Dedifferentiated amniotic fluid mesenchymal stem cell (primary cell): ENCODE measurements around the gene AKR1C4.
"Not testable (repeated sequence)": the region's sequence is repeated elsewhere in the genome, so short reads cannot be mapped to it uniquely, and the experiment has no call there.

ENCODE experiments used
- DNase-seq: peaks from one replicate; pipeline ENCODE4 v3.0.0-alpha.2; 2016; ENCODE audit errors: extremely low spot score

Gene AKR1C4

DNA sequence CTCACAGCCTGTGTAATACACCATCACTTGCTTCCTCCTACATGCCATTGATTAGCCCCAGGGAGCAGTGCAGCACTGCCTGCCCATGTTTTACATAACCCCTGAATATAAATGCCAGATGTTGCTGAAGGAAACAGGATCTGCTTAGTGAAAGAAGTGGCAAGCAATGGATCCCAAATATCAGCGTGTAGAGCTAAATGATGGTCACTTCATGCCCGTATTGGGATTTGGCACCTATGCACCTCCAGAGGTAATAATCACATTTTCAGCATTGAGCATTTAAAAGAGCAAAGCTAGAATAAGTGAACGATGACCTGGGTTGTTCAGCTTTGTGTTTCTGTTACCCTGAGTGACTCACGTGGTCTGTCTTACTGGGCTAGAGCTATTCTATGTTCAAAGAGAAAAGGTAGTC is at the start of gene AKR1C4:
TSS of gene AKR1C4 (plus strand) at position 136 of the 412 bp plus-strand sequence. CDS start at position 167, 31 bp downstream.
- no peak for DNase-seq

DNA sequence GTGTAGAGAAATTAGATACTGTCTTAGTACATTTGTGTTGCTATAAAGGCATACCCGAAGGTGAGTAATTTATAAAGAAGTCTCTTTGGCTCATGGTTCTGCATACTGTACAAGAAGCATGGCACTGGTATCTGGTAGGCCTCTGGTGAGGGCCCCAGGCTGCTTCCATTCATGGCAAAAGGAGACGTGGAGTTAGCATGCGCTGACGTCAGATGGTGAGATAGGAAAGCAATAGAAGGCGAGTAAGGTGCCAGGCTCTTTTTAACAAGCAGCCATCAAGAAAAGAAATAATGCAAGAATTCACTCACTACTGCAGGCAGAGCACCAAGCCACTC is 49.8 kb upstream of the AKR1C4 start:
- DNase-seq = no peak

DNA sequence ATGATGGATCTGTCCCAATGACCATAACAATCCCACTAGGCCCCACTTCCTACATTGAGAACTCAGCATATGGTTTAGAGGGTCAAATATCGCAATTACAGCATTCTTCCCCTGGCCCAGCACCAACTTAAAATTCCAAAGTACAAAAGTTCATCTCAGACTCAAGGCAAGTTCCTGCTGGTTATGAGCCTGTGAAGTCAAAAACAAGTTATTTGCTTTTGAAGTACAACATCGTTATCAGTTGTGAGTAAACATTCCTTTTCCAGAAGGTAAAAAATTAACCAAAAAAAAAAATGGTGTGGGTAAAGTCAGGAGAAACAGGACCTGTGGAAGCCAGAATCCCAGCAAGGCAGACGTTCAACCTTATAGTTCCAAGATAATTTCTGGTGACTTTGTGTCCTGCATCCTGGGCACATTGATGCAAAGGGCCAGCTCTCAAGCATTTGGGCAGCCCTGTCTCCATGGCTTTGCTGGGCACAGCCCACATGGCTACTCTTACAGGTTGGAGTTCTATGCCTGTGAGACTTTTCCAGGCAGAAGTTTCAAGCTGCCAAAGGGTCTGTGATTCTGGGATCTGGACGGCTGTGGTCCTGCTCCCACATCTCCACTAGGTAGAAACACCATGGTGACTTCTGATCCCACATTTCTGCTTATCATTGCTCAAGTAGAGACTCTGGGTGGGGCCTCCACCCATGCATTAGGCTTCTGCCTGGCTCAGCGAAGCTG is 49.2 kb upstream of the AKR1C4 start:
- DNase-seq = no peak

DNA sequence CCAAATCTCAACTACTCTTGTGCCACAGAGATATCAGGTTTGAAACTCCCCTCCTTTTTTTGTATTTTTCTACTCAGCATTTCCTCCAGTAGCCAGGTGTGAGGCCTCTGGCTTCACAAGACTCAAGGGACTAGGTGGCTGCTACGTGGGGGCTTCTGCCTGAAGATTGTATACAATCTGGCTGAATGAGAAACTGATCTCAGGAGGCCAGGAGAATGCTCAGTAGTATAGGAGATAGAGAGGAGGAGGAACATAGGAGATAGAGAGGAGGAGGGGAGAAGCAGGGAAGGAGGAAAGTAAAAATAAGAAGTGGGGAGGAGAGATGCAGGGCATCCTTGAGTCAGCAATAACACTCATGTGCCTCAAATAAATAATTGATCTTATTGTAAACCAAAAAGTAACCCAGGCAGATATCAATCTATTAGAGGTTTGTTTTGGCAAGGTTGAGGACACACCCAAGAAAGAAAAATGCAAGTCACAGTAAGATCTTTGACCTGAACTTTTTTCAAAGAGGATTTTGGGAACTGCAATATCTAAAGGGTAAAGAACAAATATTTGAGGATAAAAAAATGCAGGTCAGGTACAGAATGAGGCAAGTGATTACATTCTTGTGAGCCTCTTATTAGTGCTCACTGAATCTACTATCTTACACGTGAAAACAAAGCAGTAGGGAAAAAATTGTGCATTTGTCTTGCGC is 48.5 kb upstream of the AKR1C4 start:
- DNase-seq = no peak

DNA sequence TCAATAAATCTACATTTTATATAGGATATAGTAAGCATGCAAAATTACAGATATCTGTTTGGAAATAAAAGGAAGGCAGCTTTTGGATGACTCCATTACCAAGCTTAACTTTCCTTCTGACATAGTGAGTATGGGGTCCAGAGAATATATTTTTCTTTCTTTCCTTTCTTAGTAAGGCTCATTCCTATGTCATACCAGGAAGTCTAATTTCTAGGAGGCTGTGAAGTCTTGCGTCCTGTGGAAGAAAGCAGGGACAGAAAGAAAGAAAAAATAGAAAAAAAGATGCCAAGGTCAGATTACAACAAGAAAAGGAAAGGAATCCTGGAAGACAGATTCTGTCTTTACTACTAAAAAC is 48.0 kb upstream of the AKR1C4 start:
- no peak for DNase-seq

DNA sequence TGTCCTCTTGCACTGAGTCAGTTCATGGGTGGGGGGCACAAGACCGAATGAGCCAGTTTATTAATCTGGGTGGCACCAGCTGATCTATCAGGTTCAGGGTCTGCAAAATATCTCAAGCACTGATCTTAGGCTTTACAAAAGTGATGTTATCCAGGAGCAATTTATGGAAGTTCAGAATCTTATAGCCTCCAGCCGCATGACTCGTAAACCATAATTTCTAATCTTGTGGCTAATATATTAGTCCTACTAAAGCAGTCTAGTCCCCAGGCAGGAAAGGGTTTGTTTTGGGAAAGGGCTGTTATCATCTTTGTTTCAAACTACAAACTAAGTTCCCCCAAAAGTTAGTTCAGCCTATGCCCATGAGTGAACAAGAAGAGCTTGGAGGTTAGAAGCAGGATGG is 45.6 kb upstream of the AKR1C4 start:
- DNase-seq = no peak

DNA sequence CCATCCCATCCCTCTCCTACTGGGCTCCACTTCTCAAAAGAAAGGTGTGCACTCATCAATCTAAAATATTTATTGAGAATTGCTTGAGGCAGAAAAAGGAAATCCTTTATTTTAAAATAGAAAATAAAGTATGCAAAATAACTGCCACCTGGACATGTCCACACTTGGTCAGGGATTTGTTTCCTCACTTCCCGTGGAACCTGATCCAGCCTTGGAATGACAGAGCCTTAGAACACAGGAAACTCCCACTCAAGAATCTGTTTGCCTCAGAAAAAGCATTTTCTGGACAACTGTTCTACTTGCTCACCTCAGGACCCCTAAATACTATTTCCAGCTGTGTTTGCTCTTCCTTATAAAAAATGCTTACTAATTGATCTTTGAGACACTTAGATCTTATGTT is 40.7 kb upstream of the AKR1C4 start:
- no peak for DNase-seq

DNA sequence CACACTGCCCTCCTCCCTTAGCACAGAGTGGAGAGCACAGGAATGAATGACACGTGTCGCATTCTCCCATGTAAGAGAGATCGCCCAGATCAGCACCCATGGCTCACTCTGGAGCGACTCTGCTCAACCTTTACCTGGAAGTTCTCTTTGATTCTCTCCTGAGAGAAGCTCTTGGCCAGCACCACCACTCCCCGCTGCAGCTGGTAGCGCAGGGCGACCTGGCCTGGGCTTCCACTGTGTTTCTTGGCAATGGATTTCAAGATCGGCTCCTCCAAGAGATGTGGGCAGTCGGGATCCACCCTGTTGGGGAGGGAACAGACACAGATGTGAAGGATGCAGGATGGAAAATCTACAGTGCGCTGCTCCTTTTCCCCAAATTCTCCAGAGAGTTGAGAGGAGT is 39.1 kb upstream of the AKR1C4 start:
- no peak for DNase-seq

DNA sequence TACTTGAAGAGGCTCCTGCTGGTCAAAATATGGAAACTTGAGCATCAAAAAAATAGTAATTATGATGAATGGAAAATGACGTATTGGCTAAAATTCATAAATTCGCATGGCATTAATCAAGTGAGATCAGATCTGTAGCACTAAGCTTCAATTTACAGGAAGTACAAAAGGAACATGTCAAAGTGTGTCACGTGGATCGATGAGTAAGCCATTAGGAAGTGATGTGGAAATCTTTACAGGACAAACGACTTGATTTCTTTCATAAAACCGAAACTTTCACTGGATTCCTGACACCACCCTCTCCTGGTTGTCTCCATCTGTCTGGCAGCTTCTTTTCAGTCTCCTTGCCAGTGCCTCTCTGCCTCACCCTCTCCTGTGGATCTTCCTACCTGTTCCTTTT is 37.5 kb upstream of the AKR1C4 start:
- no peak for DNase-seq

DNA sequence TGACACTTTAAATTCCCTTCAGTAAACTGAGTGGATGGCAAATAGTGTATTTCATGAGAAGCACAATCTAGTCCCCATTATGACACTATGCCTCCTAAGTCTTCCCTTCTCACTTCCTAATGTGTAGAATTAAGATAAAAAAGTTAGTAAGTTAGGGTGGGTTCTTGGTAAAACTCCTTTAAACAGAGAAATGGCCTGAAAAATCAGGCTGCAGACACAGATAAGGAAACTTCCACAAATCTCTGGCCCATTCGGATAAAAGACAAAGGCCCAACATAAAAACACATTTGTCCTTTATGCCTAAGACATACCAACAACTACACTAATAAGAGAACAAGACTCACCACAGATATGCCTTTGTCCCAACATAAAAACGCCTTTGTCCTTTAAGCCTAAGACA is 33.1 kb upstream of the AKR1C4 start:
- DNase-seq = no peak

DNA sequence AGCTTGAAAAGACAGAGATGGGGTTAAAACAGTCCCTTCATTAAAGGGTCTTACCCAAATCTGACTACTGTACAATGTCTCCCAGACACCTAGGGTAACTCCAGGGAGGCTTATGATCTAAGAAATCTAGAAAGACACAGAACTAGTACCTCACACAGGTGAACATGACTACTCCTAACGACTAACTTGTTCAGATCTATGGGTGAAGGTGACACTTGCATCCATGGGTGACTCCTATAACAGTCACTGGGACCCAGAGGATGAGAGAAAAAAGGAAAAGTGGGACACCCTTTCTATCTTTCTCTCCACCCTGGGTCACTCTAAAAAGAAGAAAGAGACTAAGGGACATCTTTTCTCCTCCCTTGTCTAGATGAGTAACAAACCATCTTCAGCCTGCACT is 30.9 kb upstream of the AKR1C4 start:
- no peak for DNase-seq

DNA sequence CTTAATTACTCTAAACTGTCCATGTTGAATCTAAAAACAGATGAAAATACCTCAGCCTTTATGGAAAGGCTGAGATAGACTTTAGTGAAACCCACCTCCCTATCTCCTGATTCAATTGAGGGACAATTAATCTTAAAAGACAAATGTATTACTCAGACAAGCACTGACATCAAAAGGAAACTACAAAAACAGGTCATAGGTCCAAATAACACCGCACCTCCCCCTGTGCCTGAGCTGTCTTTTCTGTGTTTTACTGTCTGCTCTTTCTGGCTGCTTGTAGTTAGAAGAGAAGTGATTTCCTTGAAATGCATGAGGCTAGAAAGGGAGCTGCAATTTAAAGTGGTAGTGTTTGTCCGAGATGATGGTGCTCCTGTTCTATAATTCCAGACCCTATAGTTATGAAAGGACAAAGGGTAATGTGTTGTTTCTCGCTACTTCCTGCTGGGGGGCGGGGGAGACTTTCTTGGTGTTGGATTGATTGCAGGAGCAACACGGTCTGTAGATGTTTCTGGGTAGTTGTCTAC is 27.7 kb upstream of the AKR1C4 start:
- DNase-seq = no peak

DNA sequence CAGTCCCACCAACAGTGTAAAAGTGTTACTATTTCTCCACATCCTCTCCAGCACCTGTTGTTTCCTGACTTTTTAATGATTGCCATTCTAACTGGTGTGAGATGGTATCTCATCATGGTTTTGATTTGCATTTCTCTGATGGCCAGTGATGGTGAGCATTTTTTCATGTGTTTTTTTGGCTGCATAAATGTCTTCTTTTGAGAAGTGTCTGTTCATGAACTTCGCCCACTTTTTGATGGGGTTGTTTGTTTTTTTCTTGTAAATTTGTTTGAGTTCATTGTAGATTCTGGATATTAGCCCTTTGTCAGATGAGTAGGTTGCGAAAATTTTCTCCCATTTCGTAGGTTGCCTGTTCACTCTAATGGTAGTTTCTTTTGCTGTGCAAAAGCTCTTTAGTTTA is 21.1 kb upstream of the AKR1C4 start:
- DNase-seq = not testable (repeated sequence)

DNA sequence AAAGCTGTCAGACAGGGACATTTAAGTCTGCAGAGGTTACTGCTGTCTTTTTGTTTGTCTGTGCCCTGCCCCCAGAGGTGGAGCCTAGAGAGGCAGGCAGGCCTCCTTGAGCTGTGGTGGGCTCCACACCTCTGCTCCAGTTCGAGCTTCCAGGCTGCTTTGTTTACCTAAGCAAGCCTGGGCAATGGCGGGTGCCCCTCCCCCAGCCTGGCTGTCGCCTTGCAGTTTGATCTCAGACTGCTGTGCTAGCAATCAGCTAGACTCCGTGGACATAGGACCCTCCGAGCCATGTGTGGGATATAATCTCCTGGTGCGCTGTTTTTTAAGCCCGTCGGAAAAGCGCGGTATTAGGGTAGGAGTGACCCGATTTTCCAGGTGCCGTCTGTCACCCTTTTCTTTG is 16.1 kb upstream of the AKR1C4 start:
- DNase-seq = not testable (repeated sequence)

DNA sequence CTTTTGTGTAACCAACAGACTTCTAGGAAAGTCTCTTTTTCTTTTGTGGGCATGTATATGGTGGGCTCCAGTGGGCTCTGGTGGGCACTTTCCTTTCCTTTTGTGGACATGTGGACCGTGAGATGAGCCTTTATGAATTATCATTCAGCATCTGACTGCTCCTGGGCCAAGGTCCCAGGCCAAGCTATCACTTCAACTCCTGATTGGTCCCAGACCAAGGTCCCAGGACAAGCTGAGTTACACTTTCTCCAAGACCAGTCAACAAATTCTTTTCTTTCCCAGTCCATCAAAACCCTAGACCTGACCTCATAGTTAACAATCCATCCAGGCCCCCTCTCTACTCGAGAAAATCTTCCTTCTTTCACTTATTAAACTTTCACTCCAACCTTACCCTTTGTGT is 12.7 kb upstream of the AKR1C4 start:
- no peak for DNase-seq

DNA sequence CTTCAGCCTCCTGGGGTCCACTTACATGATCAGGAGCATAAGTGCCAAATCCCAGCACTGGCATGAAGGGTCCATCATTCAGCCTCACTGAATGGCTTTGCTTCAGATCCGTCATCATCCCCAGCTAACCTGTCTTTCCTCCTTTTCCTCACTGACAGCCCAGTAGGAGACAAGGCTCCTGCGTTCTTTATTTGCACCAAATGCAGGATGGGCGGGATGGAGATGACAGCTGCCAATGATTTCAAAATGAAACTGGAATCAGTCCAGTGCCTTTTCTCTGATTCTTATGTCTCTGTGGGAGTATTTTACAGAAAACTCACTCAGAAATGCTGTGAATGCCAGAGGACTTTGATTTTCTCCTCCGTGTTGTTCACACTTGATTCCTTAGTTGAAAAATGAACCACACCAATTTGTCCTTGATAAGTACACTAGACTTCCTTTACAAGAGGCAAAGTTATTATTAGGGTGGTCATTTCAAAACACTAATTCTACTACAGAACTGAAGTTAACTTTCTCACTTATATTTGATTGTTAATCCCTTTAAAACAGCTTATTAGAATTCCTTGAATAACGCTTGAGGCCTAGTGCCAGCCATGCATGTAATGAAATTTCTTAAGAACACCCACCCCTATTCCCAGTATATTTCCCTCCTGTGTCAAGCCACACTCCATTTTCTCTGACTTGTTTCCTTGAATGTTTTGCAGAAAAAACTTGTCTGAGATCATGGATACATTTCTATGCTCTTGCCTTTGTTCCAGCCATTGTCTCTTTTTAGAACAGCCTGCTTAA is 11.5 kb upstream of the AKR1C4 start, which contains the start of gene AKR1C8:
TSS of gene AKR1C8 (minus strand) at position 164 of the 789 bp plus-strand sequence. CDS start at position 118, 46 bp downstream.
- no peak for DNase-seq

DNA sequence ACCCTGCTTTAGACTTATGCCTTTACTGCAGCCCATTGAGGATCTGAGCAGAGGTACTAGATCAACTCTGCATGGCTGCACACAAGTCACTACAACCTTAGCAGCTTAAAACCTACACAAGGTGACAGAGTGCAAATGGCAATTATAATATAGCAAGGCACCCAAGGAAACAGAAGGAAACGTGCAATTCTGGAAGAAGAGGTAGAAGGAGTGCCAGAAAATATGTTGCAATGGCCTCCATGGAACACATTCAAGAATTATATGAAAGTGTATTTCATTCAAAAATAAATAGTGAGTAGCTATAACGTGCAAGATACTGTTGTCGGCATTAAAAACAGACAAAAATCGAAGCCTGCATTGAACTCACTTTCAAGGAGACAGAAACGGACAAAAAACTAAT is 8.8 kb upstream of the AKR1C4 start:
- DNase-seq = no peak

DNA sequence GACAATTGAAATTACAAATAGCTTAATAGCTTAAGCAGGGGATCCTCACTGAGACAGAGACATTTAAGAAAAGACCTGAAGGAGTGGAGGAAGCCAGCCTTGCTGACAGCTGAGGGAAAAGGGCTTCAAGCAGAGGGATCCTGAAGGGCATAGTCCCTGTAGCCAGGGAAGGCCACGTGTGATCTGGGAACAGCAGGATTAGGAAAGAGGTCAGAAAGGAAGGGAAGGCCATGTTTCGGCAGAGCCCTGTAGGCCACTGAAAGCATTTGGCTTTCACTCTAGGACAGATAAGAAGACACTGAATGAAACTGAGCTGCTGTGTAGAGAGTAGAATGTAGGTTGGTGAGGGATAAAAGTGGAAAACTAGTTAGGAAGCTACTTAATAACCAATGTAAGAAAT is 8.3 kb upstream of the AKR1C4 start:
- DNase-seq = no peak

DNA sequence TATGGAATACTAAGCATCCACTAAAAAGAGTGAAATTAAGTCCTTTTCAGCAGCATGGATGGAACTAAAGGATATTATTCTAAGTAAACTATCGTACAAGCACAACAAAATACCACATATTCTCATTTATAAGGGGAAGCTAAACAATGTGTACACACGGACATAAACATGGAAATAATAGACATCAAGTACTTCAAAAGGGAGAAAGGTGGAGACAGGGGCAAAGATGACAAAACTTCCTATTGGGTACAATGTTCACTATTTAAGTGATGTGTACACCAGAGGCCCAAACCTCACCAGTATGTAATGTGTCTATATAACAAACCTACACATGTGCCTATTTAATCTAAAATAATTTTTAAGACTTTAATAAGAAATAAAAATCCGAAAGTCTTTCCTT is 2.2 kb upstream of the AKR1C4 start:
- no peak for DNase-seq

DNA sequence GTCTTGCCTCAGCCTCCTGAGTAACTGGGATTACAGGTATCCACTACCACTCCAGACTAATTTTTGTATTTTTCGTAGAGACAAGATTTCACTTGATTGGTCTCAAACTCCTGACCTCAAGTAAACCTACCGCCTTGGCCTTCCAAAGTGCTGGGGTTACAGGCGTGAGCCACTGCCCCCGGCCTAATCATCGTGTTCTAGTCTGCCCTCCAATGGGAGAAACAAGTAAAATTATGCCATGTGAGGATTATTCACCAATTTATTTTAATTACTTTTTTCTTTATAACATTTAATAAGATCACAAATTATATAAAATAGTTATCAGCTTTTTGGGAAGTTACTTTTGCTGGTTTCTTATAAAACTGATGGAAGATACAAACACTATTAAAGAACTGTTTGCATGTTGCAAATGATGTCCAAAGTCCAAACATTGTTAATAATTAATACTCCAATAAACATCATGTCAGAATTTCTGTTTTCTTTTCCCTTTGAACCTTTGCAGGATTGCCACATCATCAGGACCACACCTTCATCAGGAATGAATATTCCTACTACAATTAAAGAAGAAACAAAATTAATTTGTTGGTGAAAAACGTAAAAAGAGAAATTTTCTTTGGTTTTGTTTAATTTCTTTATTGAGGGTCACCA is 786 bp upstream of the AKR1C4 start:
- no peak for DNase-seq

DNA sequence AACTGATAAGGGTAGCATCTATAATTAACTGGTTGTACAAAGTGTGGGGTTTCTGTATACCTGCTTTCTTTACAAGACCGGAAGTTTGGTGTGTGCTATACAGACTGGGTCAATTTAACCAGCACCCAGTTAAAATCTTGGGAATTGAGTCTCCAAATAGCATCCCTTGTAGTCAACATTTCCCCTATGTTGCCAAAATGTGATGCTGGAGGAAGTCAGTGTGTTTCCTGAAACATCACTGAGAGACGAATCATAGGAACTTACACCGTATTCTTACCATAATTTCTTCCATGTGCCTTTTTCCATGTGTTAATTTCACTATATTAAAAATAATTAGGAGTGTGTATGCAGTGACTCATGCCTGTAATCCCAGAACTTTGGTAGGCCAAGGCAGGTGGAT is 1.7 kb downstream of the AKR1C4 start:
- no peak for DNase-seq

DNA sequence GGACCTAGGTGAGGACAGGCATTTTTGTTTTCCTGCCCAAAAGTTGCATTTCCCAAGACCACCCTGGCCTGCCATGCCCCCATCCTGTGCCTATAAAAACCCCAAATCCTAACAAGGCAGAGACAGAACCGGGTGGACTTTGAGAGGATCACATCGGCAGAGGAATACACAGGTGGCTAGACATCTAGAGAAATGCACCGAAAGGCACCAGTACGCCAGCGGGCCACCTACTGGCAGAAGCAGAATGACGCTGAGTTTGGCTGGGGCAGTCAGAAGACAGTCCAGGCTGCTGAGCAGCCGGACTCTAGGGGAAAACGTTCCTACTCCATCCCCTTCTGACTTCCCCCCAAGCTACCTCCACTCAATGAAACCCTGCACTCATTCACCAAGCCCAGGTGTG is 2.8 kb downstream of the AKR1C4 start:
- DNase-seq = no peak
